Measurements from ENCODE around the gene GRK4. TPM values are rescaled to one million over a fixed set of nuclear protein-coding genes. Genes with fewer than 3 reads are reported as not detected.

GRK4 gene
- polyA plus RNA-seq, 1 of the 3 experiments (the other 2 are of a cell fraction) = 2.7 TPM

GRCh38 chr4:3059943-3060342 lies 96.6 kb downstream of the GRK4 start:
- ChIA-PET CTCF (interaction anchor here (0.8 to 1.5 kb wide), 3 partner anchors 12 to 82 kb away, joined by 3 to 4 read pairs (median 3); no protein-coding TSS in a partner anchor), POLR2A (no interaction called here)
- WGBS (ENCODE audit: low lambda C conversion rate) = 61% methylated on average over 6 of the region's 6 CpGs
- no peaks in the 10 kb centered on the region for H3K36me3 ChIP-seq (replicated peaks in 1 of 2; ENCODE audit: control insufficient read depth in 1 of 2, insufficient read depth in 2 of 2, low read length in 1 of 2)
- no peaks in the 10 kb centered on the region for H3F3A ChIP-seq (replicated peaks; ENCODE audit: insufficient read depth)
- no peaks in the 10 kb centered on the region for H3K79me2 ChIP-seq (ENCODE audit: insufficient read depth)
- no peak overlapping the region for H3K9ac ChIP-seq
- H4K20me1 ChIP-seq (ENCODE audit: insufficient read depth) = no peaks in the 10 kb centered on the region
- no peak overlapping the region for H2AFZ ChIP-seq (ENCODE audit: low read depth)
- no peak overlapping the region for H3K4me2 ChIP-seq
- H3K4me1 ChIP-seq (ENCODE audit: control insufficient read depth in 1 of 2, insufficient read depth in 2 of 2, low read depth in 1 of 2, low read length in 1 of 2) = no peaks in the 10 kb centered on the region
- no peaks in the 10 kb centered on the region; the same call in 1 of the 2 replicates for H3K9me3 ChIP-seq
- no peaks in the 10 kb centered on the region; the same call in 1 of the 2 replicates for H3K27me3 ChIP-seq (ENCODE audit: insufficient read depth)
- TF ChIP-seq TEAD4 (IDR thresholded peaks at IDR 0.05; ENCODE audit: borderline replicate concordance, insufficient read depth) (no peak), TCF12 (IDR thresholded peaks at IDR 0.05) (no peak), SMC3 (IDR thresholded peaks at IDR 0.05; ENCODE audit: low read depth, low read length) (no peak), NFIC (IDR thresholded peaks at IDR 0.05; ENCODE audit: borderline replicate concordance) (no peak), GATA2 (CRISPR knock-in tag; IDR thresholded peaks at IDR 0.05) (no peak), CHD2 (IDR thresholded peaks at IDR 0.05; ENCODE audit: low read length, partially characterized antibody) (no peak), RXRA (IDR thresholded peaks at IDR 0.05; ENCODE audit: borderline replicate concordance, low read depth) (no peak), ELF1 (IDR thresholded peaks at IDR 0.05) (no peak), RAD21 (IDR thresholded peaks at IDR 0.05; ENCODE audit: low read length) (no peak), EP300 (IDR thresholded peaks at IDR 0.05; ENCODE audit: borderline replicate concordance in 1 of 2, low read depth in 1 of 2, low read length in 1 of 2) (no peak), MXI1 (IDR thresholded peaks at IDR 0.05; ENCODE audit: low read depth, low read length) (no peak)
- no peak for DNase-seq
- no peak overlapping the region for H3K4me3 ChIP-seq (ENCODE audit: low read depth in 2 of 2, low read length in 1 of 2)
- H3K27ac ChIP-seq (ENCODE audit: low read depth in 2 of 2, low read length in 1 of 2) = no peak overlapping the region
- no peaks in the 10 kb centered on the region for H3K9me2 ChIP-seq

GRCh38 chr4:3060946-3061345 lies 97.6 kb downstream of the GRK4 start:
- CTCF ChIA-PET = interaction anchor here (0.8 to 1.5 kb wide), 3 partner anchors 13 to 83 kb away, joined by 3 to 4 read pairs (median 3); no protein-coding TSS in a partner anchor

GRCh38 chr4:3062471-3062870 lies 99.1 kb downstream of the GRK4 start:
- H3K79me2 ChIP-seq (ENCODE audit: insufficient read depth) = no peaks in the 10 kb centered on the region
- H3K9me3 ChIP-seq = no peaks in the 10 kb centered on the region
- CTCF ChIA-PET = no interaction called here
- WGBS (ENCODE audit: low lambda C conversion rate) = 76% methylated on average over 12 of the region's 12 CpGs
- H3K27ac ChIP-seq (ENCODE audit: low read depth in 2 of 2, low read length in 1 of 2) = no peak overlapping the region
- TF ChIP-seq CTCF (IDR thresholded peaks at IDR 0.05) = no peak
- peak; percentile 59; the same call in 1 of the 2 replicates for TF ChIP-seq REST (IDR thresholded peaks at IDR 0.05; ENCODE audit: low read depth, low read length)
- H3K9me2 ChIP-seq = no peaks in the 10 kb centered on the region
- no peak overlapping the region for H3K4me2 ChIP-seq
- H3K27me3 ChIP-seq (ENCODE audit: insufficient read depth) = no peaks in the 10 kb centered on the region; the same call in 1 of the 2 replicates
- H4K20me1 ChIP-seq (ENCODE audit: insufficient read depth) = no peaks in the 10 kb centered on the region
- no peaks in the 10 kb centered on the region for H3F3A ChIP-seq (replicated peaks; ENCODE audit: insufficient read depth)
- no peaks in the 10 kb centered on the region for H3K36me3 ChIP-seq (replicated peaks in 1 of 2; ENCODE audit: control insufficient read depth in 1 of 2, insufficient read depth in 2 of 2, low read length in 1 of 2)
- no peaks in the 10 kb centered on the region for H3K4me1 ChIP-seq (ENCODE audit: control insufficient read depth in 1 of 2, insufficient read depth in 2 of 2, low read depth in 1 of 2, low read length in 1 of 2)
- no peak overlapping the region for H3K9ac ChIP-seq
- H3K4me3 ChIP-seq (ENCODE audit: low read depth in 2 of 2, low read length in 1 of 2) = no peak overlapping the region
- no peak for DNase-seq
- H2AFZ ChIP-seq (ENCODE audit: low read depth) = no peak overlapping the region
- POLR2A ChIA-PET = interaction anchor here (0.7 kb wide), 1 partner anchor 11 kb away, joined by 4 read pairs; no protein-coding TSS in a partner anchor

More at GRCh38 chr4:3060946-3061345, 97.6 kb downstream of the GRK4 start:
- H2AFZ ChIP-seq (ENCODE audit: low read depth) = no peak overlapping the region
- POLR2A ChIA-PET = no interaction called here
- 60% methylated on average over 6 of the region's 6 CpGs for WGBS (ENCODE audit: low lambda C conversion rate)
- H3K79me2 ChIP-seq (ENCODE audit: insufficient read depth) = no peaks in the 10 kb centered on the region
- no peak overlapping the region for H3K4me3 ChIP-seq (ENCODE audit: low read depth in 2 of 2, low read length in 1 of 2)
- H3K4me2 ChIP-seq = no peak overlapping the region
- no peaks in the 10 kb centered on the region for H3K36me3 ChIP-seq (replicated peaks in 1 of 2; ENCODE audit: control insufficient read depth in 1 of 2, insufficient read depth in 2 of 2, low read length in 1 of 2)
- H3K9ac ChIP-seq = no peak overlapping the region
- no peaks in the 10 kb centered on the region for H4K20me1 ChIP-seq (ENCODE audit: insufficient read depth)
- DNase-seq = no peak
- H3K27me3 ChIP-seq (ENCODE audit: insufficient read depth) = no peaks in the 10 kb centered on the region; the same call in 1 of the 2 replicates
- H3K4me1 ChIP-seq (ENCODE audit: control insufficient read depth in 1 of 2, insufficient read depth in 2 of 2, low read depth in 1 of 2, low read length in 1 of 2) = no peaks in the 10 kb centered on the region
- H3K9me2 ChIP-seq = no peaks in the 10 kb centered on the region
- TF ChIP-seq JUND (IDR thresholded peaks at IDR 0.05) (no peak), FOXJ3 (CRISPR knock-in tag; IDR thresholded peaks at IDR 0.05) (no peak), RFX5 (IDR thresholded peaks at IDR 0.05; ENCODE audit: low read length) (no peak), SMC3 (IDR thresholded peaks at IDR 0.05; ENCODE audit: low read depth, low read length) (no peak), CHD2 (IDR thresholded peaks at IDR 0.05; ENCODE audit: low read length, partially characterized antibody) (no peak)
- H3K9me3 ChIP-seq = no peaks in the 10 kb centered on the region; the same call in 1 of the 2 replicates
- H3K27ac ChIP-seq (ENCODE audit: low read depth in 2 of 2, low read length in 1 of 2) = no peak overlapping the region
- H3F3A ChIP-seq (replicated peaks; ENCODE audit: insufficient read depth) = no peaks in the 10 kb centered on the region
